ENCODE measurements around the gene ACAN. TPM values are rescaled to one million over a fixed set of nuclear protein-coding genes. Genes with fewer than 3 reads are reported as not detected.

Gene ACAN
- total and polyA plus RNA-seq, 9 of the 15 experiments (the other 6 are each of a cell fraction or from before 2014, with no cell fraction given), result not detected

DNA sequence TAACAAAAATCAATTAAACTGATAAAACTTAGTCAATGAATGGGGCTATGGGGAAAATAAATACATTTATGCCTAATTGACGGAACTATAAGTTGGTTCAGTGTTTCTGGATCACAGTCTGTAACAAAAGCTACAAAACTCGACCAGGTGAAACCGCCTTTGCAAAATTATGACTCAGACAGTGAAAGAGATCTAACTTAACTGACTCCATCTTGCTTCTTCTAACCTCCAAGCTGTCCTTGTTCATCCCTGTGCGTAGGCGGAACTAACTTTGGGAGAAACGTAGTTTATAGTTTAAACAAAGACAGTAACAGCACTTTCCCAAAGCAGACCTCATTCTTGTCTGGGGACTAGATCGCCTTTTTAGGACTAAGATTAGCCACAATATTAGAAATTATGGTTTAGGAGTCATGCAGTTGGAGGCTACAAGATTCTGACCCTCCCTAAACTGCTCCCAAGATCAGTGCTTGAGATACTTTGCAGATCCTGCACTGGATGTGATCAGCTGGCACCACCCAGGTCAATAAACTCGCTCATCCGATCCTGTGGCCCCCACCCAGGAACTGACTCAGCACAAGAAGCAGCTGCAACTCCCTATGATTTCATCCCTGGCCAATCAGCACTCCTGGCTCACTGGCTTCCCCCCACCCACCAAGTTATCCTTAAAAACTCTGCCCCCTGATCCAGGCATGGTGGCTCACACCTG, 117.1 kb downstream of the ACAN start (continued):
- TF ChIP-seq, protein P1, sequence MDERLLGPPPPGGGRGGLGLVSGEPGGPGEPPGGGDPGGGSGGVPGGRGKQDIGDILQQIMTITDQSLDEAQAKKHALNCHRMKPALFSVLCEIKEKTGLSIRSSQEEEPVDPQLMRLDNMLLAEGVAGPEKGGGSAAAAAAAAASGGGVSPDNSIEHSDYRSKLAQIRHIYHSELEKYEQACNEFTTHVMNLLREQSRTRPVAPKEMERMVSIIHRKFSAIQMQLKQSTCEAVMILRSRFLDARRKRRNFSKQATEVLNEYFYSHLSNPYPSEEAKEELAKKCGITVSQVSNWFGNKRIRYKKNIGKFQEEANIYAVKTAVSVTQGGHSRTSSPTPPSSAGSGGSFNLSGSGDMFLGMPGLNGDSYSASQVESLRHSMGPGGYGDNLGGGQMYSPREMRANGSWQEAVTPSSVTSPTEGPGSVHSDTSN (CRISPR knock-in tag; IDR thresholded peaks at IDR 0.05; ENCODE audit: low read depth), result no peak
- TF ChIP-seq, protein P1 (tag; conservative IDR thresholded peaks at IDR 0.05; ENCODE audit: low read depth), result 0 out of 2 replicates have a peak, but pooled peaks have one; percentile 37
- peak; percentile 68; the same call in 1 of the 2 replicates for TF ChIP-seq BACH1 (tag; IDR thresholded peaks at IDR 0.05)
- TF ChIP-seq, protein P2, sequence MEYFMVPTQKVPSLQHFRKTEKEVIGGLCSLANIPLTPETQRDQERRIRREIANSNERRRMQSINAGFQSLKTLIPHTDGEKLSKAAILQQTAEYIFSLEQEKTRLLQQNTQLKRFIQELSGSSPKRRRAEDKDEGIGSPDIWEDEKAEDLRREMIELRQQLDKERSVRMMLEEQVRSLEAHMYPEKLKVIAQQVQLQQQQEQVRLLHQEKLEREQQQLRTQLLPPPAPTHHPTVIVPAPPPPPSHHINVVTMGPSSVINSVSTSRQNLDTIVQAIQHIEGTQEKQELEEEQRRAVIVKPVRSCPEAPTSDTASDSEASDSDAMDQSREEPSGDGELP (CRISPR knock-in tag; IDR thresholded peaks at IDR 0.05; ENCODE audit: borderline replicate concordance), result peak; percentile 93
- no peak; the same call in 1 of the 2 replicates for TF ChIP-seq FOSL1 (tag; conservative IDR thresholded peaks at IDR 0.05)
- TF ChIP-seq, protein P3, sequence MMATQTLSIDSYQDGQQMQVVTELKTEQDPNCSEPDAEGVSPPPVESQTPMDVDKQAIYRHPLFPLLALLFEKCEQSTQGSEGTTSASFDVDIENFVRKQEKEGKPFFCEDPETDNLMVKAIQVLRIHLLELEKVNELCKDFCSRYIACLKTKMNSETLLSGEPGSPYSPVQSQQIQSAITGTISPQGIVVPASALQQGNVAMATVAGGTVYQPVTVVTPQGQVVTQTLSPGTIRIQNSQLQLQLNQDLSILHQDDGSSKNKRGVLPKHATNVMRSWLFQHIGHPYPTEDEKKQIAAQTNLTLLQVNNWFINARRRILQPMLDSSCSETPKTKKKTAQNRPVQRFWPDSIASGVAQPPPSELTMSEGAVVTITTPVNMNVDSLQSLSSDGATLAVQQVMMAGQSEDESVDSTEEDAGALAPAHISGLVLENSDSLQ (IDR thresholded peaks at IDR 0.05), result no peak
- TF ChIP-seq ZKSCAN8 (CRISPR knock-in tag; IDR thresholded peaks at IDR 0.05), result peak; percentile 87
- no peak for TF ChIP-seq TBP (optimal IDR thresholded peaks at IDR 0.05; ENCODE audit: low read depth, low read length)
- peak; percentile 42 for TF ChIP-seq NFYB (IDR thresholded peaks at IDR 0.05; ENCODE audit: extremely low read depth, insufficient read length)
- no peak for TF ChIP-seq PPARD (CRISPR knock-in tag; IDR thresholded peaks at IDR 0.05)
- TF ChIP-seq HSF4 (CRISPR knock-in tag; IDR thresholded peaks at IDR 0.05; ENCODE audit: borderline replicate concordance), result 0 out of 2 replicates have a peak, but pooled peaks have one; percentile 50
- TF ChIP-seq CC2D1A (IDR thresholded peaks at IDR 0.05), result peak; percentile 99
- TF ChIP-seq MAZ (CRISPR knock-in tag; conservative IDR thresholded peaks at IDR 0.05 in 1 of 2, IDR thresholded peaks at IDR 0.05 in 1 of 2), result peak; percentile 63 to 82; a peak in 3 of 4 replicates
- TF ChIP-seq POLR2AphosphoS2 (IDR thresholded peaks at IDR 0.05; ENCODE audit: low read length), result no peak
- TF ChIP-seq BCL6 (CRISPR knock-in tag; IDR thresholded peaks at IDR 0.05), result peak; percentile 88
- TF ChIP-seq BRF1 (IDR thresholded peaks at IDR 0.05; ENCODE audit: borderline replicate concordance, extremely low read depth, insufficient read length), result no peak
- TF ChIP-seq RNF2 (IDR thresholded peaks at IDR 0.05), result no peak
- TF ChIP-seq PTTG1 (tag; IDR thresholded peaks at IDR 0.05; ENCODE audit: low read depth), result peak; percentile 90
- TF ChIP-seq TAF7 (tag; IDR thresholded peaks at IDR 0.05), result peak; percentile 77; the same call in 1 of the 2 replicates
- peak; percentile 94 for TF ChIP-seq MEF2D (tag; conservative IDR thresholded peaks at IDR 0.05; ENCODE audit: low read depth)
- TF ChIP-seq, protein P4, sequence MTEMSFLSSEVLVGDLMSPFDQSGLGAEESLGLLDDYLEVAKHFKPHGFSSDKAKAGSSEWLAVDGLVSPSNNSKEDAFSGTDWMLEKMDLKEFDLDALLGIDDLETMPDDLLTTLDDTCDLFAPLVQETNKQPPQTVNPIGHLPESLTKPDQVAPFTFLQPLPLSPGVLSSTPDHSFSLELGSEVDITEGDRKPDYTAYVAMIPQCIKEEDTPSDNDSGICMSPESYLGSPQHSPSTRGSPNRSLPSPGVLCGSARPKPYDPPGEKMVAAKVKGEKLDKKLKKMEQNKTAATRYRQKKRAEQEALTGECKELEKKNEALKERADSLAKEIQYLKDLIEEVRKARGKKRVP (CRISPR knock-in tag; IDR thresholded peaks at IDR 0.05), result 0 out of 2 replicates have a peak, but pooled peaks have one; percentile 55

All from K562 (cell line).